SU-DHL-6 (cell line): Measurements from ENCODE around the gene IGSF3.
A peak's percentile ranks its signal among the peaks of the same experiment; 100 is the strongest.

Experiments
- H2AFZ ChIP-seq: fragments of 200-600 bp; sonication (generic); 2 replicates; pipeline ENCODE4 v1.6.1; 2014; ENCODE audit warnings: low read depth, mild to moderate bottlenecking, moderate library complexity, mixed read lengths, antibody characterized with exemption, low read length; ENCODE audit not compliant: severe bottlenecking
- H3F3A ChIP-seq: fragments of 200-600 bp; shearing (Covaris generic); 2 replicates; pipeline ENCODE4 v1.6.0; 2016; ENCODE audit warnings: antibody characterized with exemption, mild to moderate bottlenecking; ENCODE audit not compliant: insufficient read depth
- H3K27ac ChIP-seq: fragments of 200-600 bp; sonication (generic); 2 replicates; pipeline ENCODE4 v1.5.1; 2016; ENCODE audit warnings: low read depth, mild to moderate bottlenecking, low read length, moderate library complexity, mixed read lengths
- H3K27me3 ChIP-seq: fragments of 200-600 bp; sonication (generic), shearing (Covaris generic); 2 replicates; pipeline ENCODE4 v1.6.0; 2014; ENCODE audit warnings: mild to moderate bottlenecking, low read length
- H3K36me3 ChIP-seq: fragments of 200-600 bp; sonication (generic); 2 replicates; pipeline ENCODE4 v1.6.1; 2014; ENCODE audit warnings: mild to moderate bottlenecking, low read length, mixed read lengths
- H3K4me2 ChIP-seq: fragments of 300-600, 200-600 bp; shearing (Covaris generic), sonication (generic); 2 replicates; pipeline ENCODE4 v1.6.0; 2014; ENCODE audit warnings: low read length, low read depth, mild to moderate bottlenecking; ENCODE audit not compliant: poor library complexity, severe bottlenecking
- H3K4me3 ChIP-seq: fragments of 200-600 bp; sonication (generic); 2 replicates; pipeline ENCODE4 v1.5.1; 2014; ENCODE audit warnings: antibody characterized with exemption, low read length, mild to moderate bottlenecking, mixed read lengths; ENCODE audit not compliant: insufficient read depth, poor library complexity, severe bottlenecking
- H3K79me2 ChIP-seq: fragments of 200-600 bp; sonication (generic); 2 replicates; pipeline ENCODE4 v1.6.1; 2014; ENCODE audit warnings: mild to moderate bottlenecking, low read length, moderate library complexity; ENCODE audit not compliant: insufficient read depth
- H3K9ac ChIP-seq: fragments of 200-600 bp; sonication (generic); 2 replicates; pipeline ENCODE4 v1.7.0; 2014; ENCODE audit warnings: mild to moderate bottlenecking, low read length
- H3K9me2 ChIP-seq: fragments of 200-600 bp; sonication (generic); replicated peaks from 2 replicates; pipeline ENCODE4 v1.6.1; 2014; ENCODE audit warnings: low read length; ENCODE audit not compliant: insufficient read depth
- H3K9me3 ChIP-seq: fragments of 200-600 bp; sonication (generic); 2 replicates; pipeline ENCODE4 v1.6.1; 2014; ENCODE audit warnings: low read length, mixed read lengths; ENCODE audit not compliant: insufficient read depth
- H4K20me1 ChIP-seq: fragments of 200-600 bp; sonication (generic); 2 replicates; pipeline ENCODE4 v1.6.1; 2014; ENCODE audit warnings: low read depth, mild to moderate bottlenecking, antibody characterized with exemption, low read length, moderate library complexity, mixed read lengths
- CTCF ChIP-seq: fragments of 200-600 bp; sonication (generic); IDR thresholded peaks from one replicate; pipeline ENCODE4 v1.5.1; 2017; ENCODE audit warnings: antibody characterized with exemption, mild to moderate bottlenecking, low read length, moderate library complexity; ENCODE audit not compliant: insufficient read depth, poor library complexity, severe bottlenecking
- EZH2phosphoT487 ChIP-seq: fragments of 200-600 bp; sonication (generic), shearing (Covaris generic); conservative IDR thresholded peaks from 2 replicates; pipeline ENCODE4 v1.6.1; 2018; ENCODE audit warnings: mild to moderate bottlenecking, antibody characterized with exemption, low read length, moderate library complexity, mixed read lengths

Gene IGSF3

GRCh38 chr1:116667078-116667574 is 407 bp downstream of the IGSF3 start:
- H3K9me2 ChIP-seq = no peaks in the 10 kb centered on the region
- H3K4me2 ChIP-seq = peak overlapping the region; percentile 58
- H3F3A ChIP-seq = no peaks in the 10 kb centered on the region
- TF ChIP-seq EZH2phosphoT487 (no peak), CTCF (no peak)
- no peaks in the 10 kb centered on the region for H3K9me3 ChIP-seq
- H3K4me3 ChIP-seq = peak overlapping the region; percentile 42
- H3K27ac ChIP-seq = no peak overlapping the region
- H3K79me2 ChIP-seq = no peaks in the 10 kb centered on the region
- H2AFZ ChIP-seq = no peak overlapping the region
- no peaks in the 10 kb centered on the region for H3K36me3 ChIP-seq
- H3K27me3 ChIP-seq = no peaks in the 10 kb centered on the region
- no peaks in the 10 kb centered on the region for H4K20me1 ChIP-seq
- no peak overlapping the region; the same call in 1 of the 2 replicates for H3K9ac ChIP-seq

GRCh38 chr1:116666187-116667077 is 1.1 kb downstream of the IGSF3 start:
- Histone ChIP-seq H3K27ac (no peak overlapping the region), H3K79me2 (no peaks in the 10 kb centered on the region), H3K9ac (no peak overlapping the region), H3F3A (no peaks in the 10 kb centered on the region), H3K4me2 (peak overlapping the region; percentile 58), H3K36me3 (no peaks in the 10 kb centered on the region), H4K20me1 (no peaks in the 10 kb centered on the region), H2AFZ (no peak overlapping the region), H3K9me3 (no peaks in the 10 kb centered on the region), H3K9me2 (no peaks in the 10 kb centered on the region), H3K4me3 (peak overlapping the region; percentile 42), H3K27me3 (no peaks in the 10 kb centered on the region)
- no peak for TF ChIP-seq CTCF
- TF ChIP-seq EZH2phosphoT487 = no peak

- H3K9ac ChIP-seq = no peak overlapping the region
- no peak overlapping the region for H2AFZ ChIP-seq
- H3K4me3 ChIP-seq = no peak overlapping the region
Observed at GRCh38 chr1:116664978-116665371, 2.6 kb downstream of the IGSF3 start.

More at GRCh38 chr1:116664978-116665371, 2.6 kb downstream of the IGSF3 start:
- no peaks in the 10 kb centered on the region for H3F3A ChIP-seq
- no peaks in the 10 kb centered on the region for H3K9me3 ChIP-seq
- no peak overlapping the region for H3K27ac ChIP-seq
- no peaks in the 10 kb centered on the region for H3K9me2 ChIP-seq
- no peaks in the 10 kb centered on the region for H3K36me3 ChIP-seq
- TF ChIP-seq EZH2phosphoT487 = no peak
- no peak for TF ChIP-seq CTCF
- H3K79me2 ChIP-seq = no peaks in the 10 kb centered on the region
- H3K27me3 ChIP-seq = no peaks in the 10 kb centered on the region
- no peaks in the 10 kb centered on the region for H4K20me1 ChIP-seq
- no peak overlapping the region for H3K4me2 ChIP-seq
